HCT116 (cell line): ENCODE data around the gene AK2.

Experiments
- POLR2A ChIP-seq: IDR thresholded peaks from 2 replicates; pipeline ENCODE4 v1.7.0; 2011; ENCODE audit warnings: borderline replicate concordance; ENCODE audit not compliant: insufficient read depth, insufficient read length; ENCODE audit errors: extremely low read depth
- POLR2AphosphoS5 ChIP-seq: IDR thresholded peaks from 2 replicates; pipeline ENCODE4 v1.6.1; 2011; ENCODE audit warnings: mild to moderate bottlenecking, low read depth, low read length, moderate library complexity
- RAD21 ChIP-seq: IDR thresholded peaks from 2 replicates; pipeline ENCODE4 v1.6.1; 2012; ENCODE audit warnings: low read depth, mild to moderate bottlenecking
- TF ChIP-seq, protein P1 (sequence below), 3 experiments: fragments of 200-600 bp in 1 of 3; sonication (generic) in 1 of 3; IDR thresholded peaks in 2 of 3; conservative IDR thresholded peaks in 1 of 3; 2 replicates each; pipeline ENCODE4 v1.5.1; 2012 to 2017; ENCODE audit warnings: low read depth in 2 of 3, low read length in 2 of 3, antibody characterized with exemption in 1 of 3, borderline replicate concordance in 1 of 3, control low read depth in 1 of 3, mild to moderate bottlenecking in 1 of 3, mixed read lengths in 1 of 3, mixed run types in 1 of 3, moderate library complexity in 1 of 3; ENCODE audit not compliant: insufficient read depth in 1 of 3

DNA sequence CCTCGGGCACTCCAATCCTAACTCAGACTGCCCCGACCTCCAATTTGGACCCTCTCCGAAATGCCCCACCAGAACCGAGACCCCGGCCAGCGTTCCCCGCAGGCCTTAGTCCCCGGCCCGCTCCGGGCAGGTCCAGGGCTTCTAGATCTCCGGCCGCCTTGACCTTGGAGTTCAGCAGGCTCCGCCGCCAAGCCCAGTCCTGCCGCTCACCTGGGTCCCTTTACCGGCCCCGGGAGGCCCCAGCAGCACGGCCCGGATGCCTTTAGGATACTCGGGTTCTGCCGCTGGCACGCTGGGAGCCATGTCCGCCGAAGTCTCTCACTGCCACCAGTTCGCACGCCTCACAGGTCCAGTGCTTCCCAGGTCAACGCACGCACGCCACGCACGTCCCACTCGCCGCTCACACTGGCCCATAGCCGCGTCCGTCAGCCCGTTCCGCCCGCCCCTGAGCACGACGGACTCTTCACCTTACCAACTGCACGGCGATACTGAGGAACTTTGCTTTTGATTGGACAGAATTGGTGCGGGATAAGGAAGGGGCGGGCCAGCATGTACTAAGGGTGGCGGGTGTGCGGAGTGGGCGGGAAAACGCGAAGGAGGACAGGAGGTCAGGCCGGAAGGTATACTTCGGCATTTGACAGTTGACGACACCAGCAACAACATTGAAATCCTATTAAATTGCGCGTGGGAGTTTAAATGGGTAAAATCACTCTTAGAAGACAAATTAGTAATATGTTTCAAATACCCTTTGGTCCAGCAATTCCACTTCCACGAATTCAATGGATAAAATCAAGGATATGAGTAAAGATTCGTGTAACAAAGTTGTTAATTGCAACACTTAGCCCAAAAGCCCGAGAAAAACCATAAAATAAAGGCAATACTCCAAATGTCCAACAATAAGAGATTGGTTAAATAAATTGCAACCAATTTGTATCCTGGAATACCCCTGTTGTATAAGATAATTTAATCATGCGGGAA, at the start of gene AK2:
- no peak for TF ChIP-seq POLR2A
- TF ChIP-seq RAD21: no peak
- TF ChIP-seq, protein P1, sequence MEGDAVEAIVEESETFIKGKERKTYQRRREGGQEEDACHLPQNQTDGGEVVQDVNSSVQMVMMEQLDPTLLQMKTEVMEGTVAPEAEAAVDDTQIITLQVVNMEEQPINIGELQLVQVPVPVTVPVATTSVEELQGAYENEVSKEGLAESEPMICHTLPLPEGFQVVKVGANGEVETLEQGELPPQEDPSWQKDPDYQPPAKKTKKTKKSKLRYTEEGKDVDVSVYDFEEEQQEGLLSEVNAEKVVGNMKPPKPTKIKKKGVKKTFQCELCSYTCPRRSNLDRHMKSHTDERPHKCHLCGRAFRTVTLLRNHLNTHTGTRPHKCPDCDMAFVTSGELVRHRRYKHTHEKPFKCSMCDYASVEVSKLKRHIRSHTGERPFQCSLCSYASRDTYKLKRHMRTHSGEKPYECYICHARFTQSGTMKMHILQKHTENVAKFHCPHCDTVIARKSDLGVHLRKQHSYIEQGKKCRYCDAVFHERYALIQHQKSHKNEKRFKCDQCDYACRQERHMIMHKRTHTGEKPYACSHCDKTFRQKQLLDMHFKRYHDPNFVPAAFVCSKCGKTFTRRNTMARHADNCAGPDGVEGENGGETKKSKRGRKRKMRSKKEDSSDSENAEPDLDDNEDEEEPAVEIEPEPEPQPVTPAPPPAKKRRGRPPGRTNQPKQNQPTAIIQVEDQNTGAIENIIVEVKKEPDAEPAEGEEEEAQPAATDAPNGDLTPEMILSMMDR (IDR thresholded peaks at IDR 0.05 in 2 of 3, conservative IDR thresholded peaks at IDR 0.05 in 1 of 3; ENCODE audit: borderline replicate concordance in 1 of 3, insufficient read depth in 1 of 3, low read depth in 2 of 3, low read length in 2 of 3): no peak
- peak; percentile 66 for TF ChIP-seq POLR2AphosphoS5
